B cell (primary cell): ENCODE results near the gene NAA60. TPM values are rescaled to one million over a fixed set of nuclear protein-coding genes. Genes with fewer than 3 reads are reported as not detected.

Experiments
- ATAC-seq: fragments of 200-7000 bp; cut with Tn5 transposase; one replicate; pipeline ENCODE4 v1.10.0; 2021; ENCODE audit warnings: low read depth, mild to moderate bottlenecking, moderate number of reproducible peaks, moderate library complexity
- CTCF ChIA-PET: fragments of 350-600 bp; sonication (Branson Sonifier 250); formaldehyde crosslinking; loops from one replicate; lab custom pipeline; 2021; ENCODE audit warnings: antibody characterized with exemption, inconsistent platforms; lab: Charles Lee
- POLR2A ChIA-PET: fragments of 350-600 bp; sonication (Branson Sonifier 250); formaldehyde crosslinking; loops from one replicate; lab custom pipeline; 2021; ENCODE audit warnings: antibody characterized with exemption; lab: Charles Lee
- DNase-seq: peaks from one replicate; pipeline ENCODE4 v3.0.0; 2013
- H2AFZ ChIP-seq: 2 replicates; pipeline ENCODE4 v1.6.1; 2012; ENCODE audit warnings: mild to moderate bottlenecking, low read depth, low read length; ENCODE audit not compliant: insufficient read depth, poor library complexity, severe bottlenecking
- H3K27ac ChIP-seq, 2 donors: 1 replicate in 1 of 2; 2 replicates in 1 of 2; pipeline ENCODE4 v1.5.1; 2012 to 2013; ENCODE audit warnings: low read length in 2 of 2, mild to moderate bottlenecking in 2 of 2, moderate library complexity in 1 of 2
- H3K27me3 ChIP-seq, 4 experiments: fragments of 200-600 bp in 1 of 4; sonication (generic) in 1 of 4; replicated peaks in 1 of 4; 1 replicate in 2 of 4; 2 replicates in 2 of 4; pipeline versions ENCODE4 v1.6.1 to v1.7.0; 2013 to 2016; ENCODE audit warnings: low read length in 3 of 4, mild to moderate bottlenecking in 2 of 4, mixed read lengths in 1 of 4, moderate library complexity in 1 of 4; ENCODE audit not compliant: insufficient read depth in 4 of 4, control insufficient read depth in 3 of 4; ENCODE audit errors: control extremely low read depth in 1 of 4
- H3K36me3 ChIP-seq, 2 experiments: replicated peaks in 1 of 2; 1 replicate in 1 of 2; 2 replicates in 1 of 2; pipeline versions ENCODE4 v1.6.1 to v1.7.1; 2013; ENCODE audit warnings: low read length in 1 of 2; ENCODE audit not compliant: insufficient read depth in 2 of 2, control insufficient read depth in 1 of 2; ENCODE audit errors: control extremely low read depth in 1 of 2, extremely low read depth in 1 of 2
- H3K4me1 ChIP-seq, 2 donors: fragments of 200-600 bp in 1 of 2; sonication (generic) in 1 of 2; 1 replicate in 1 of 2; 2 replicates in 1 of 2; pipeline versions ENCODE4 v1.5.1 to v1.6.1; 2013 to 2017; ENCODE audit warnings: low read length in 2 of 2; ENCODE audit not compliant: control insufficient read depth in 2 of 2, insufficient read depth in 2 of 2
- H3K4me2 ChIP-seq: replicated peaks from 2 replicates; pipeline ENCODE3; 2012; ENCODE audit warnings: mild to moderate bottlenecking, low read depth, low read length; ENCODE audit not compliant: poor library complexity, severe bottlenecking
- H3K4me3 ChIP-seq, 5 experiments: fragments of 200-600 bp in 1 of 5; sonication (generic) in 1 of 5; 1 replicate in 3 of 5; 2 replicates in 2 of 5; pipeline versions ENCODE4 v1.5.1 to v1.7.0; 2011 to 2016; ENCODE audit warnings: low read length in 4 of 5, mild to moderate bottlenecking in 4 of 5, low read depth in 2 of 5, control low read depth in 1 of 5, moderate library complexity in 1 of 5; ENCODE audit not compliant: insufficient read depth in 1 of 5; ENCODE audit errors: control extremely low read depth in 1 of 5, extremely low read depth in 1 of 5
- H3K79me2 ChIP-seq: fragments of 200-600 bp; sonication (generic); one replicate; pipeline ENCODE4 v1.6.0; 2016; ENCODE audit warnings: low read length; ENCODE audit not compliant: control insufficient read depth, insufficient read depth
- H3K9ac ChIP-seq: fragments of 200-600 bp; sonication (generic); 2 replicates; pipeline ENCODE4 v1.6.1; 2017; ENCODE audit warnings: mild to moderate bottlenecking, low read length, moderate library complexity
- H3K9me3 ChIP-seq, 3 donors: one replicate each; pipeline versions ENCODE4 v1.6.1 to v1.7.1; 2013; ENCODE audit warnings: low read length in 2 of 3; ENCODE audit not compliant: control insufficient read depth in 2 of 3, insufficient read depth in 1 of 3; ENCODE audit errors: control extremely low read depth in 1 of 3
- H4K20me1 ChIP-seq: 2 replicates; pipeline ENCODE4 v1.6.0; 2012; ENCODE audit warnings: mild to moderate bottlenecking, low read length; ENCODE audit not compliant: insufficient read depth, control insufficient read depth, poor library complexity, severe bottlenecking
- H3K27ac Mint-ChIP-seq: one replicate; pipeline ENCODE4 v1.8.0; 2021; ENCODE audit warnings: mixed read lengths
- H3K27me3 Mint-ChIP-seq: one replicate; pipeline ENCODE4 v1.8.0; 2021; ENCODE audit warnings: mixed read lengths
- H3K4me1 Mint-ChIP-seq: one replicate; pipeline ENCODE4 v1.8.0; 2021; ENCODE audit warnings: mixed read lengths
- H3K4me3 Mint-ChIP-seq: one replicate; pipeline ENCODE4 v1.8.0; 2021; ENCODE audit warnings: mixed read lengths
- H3K9me3 Mint-ChIP-seq: one replicate; pipeline ENCODE4 v1.8.0; 2022; ENCODE audit warnings: mixed read lengths; ENCODE audit not compliant: insufficient read depth
- CTCF ChIP-seq: fragments of 200-600 bp; IDR thresholded peaks from one replicate; pipeline ENCODE4 v1.8.0; 2022; ENCODE audit warnings: antibody characterized with exemption, mild to moderate bottlenecking
- EZH2 ChIP-seq: IDR thresholded peaks from 2 replicates; pipeline ENCODE4 v1.6.1; 2012; ENCODE audit warnings: borderline replicate concordance, low read depth, mild to moderate bottlenecking, moderate library complexity, low read length; ENCODE audit not compliant: insufficient read depth, poor library complexity, severe bottlenecking
- WGBS: methylation state at CpG from one replicate; pipeline ENCODE4 v1.1.5; 2013; ENCODE audit warnings: missing lambda C conversion rate; ENCODE audit not compliant: insufficient coverage; 5-methylcytosine and 5-hydroxymethylcytosine counted together
- intact Hi-C: fragments of 100-400 bp; cut with micrococcal nuclease; formaldehyde crosslinking; loops from one replicate; pipeline ENCODE4 v1.10.0; 2022
- polyA plus RNA-seq: library from polyadenylated mRNA; depleted of rRNA; stranded (reverse); fragments of >200 nt; gene quantifications from 2 replicates; pipeline ENCODE4 v1.2.3, GENCODE V29; 2012
- total RNA-seq, 2 donors: library from RNA; stranded (reverse); fragments of 120-200 nt in 1 of 2; gene quantifications; 1 replicate in 1 of 2; 2 replicates in 1 of 2; pipeline versions ENCODE4 v1.2.3 to v1.2.4, GENCODE V29; 2013 to 2022

Gene NAA60
- total and polyA plus RNA-seq, 2 donors (not counting 1 experiment from before 2014, with no cell fraction given), result 50.9 to 54.3 TPM

DNA sequence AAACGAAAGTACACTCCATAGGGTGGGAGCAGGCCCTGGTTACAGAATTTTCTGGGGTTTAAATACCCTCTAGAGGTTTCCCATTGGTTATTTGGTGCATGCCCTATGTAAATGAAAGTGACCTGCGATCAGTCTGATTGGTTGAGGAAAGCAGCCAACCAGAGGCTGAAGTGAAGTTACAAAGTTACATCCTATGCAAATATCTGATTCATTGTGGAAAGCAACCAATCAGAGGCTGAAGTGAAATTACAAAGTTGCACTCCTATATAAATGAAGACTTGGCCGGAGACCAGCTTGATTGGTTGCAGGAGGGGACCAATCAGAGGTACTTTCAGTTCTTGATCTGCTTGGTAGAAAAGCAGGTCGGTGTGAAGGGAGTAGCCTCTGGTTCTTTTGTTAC, 24.4 kb downstream of the NAA60 start:
- Histone ChIP-seq H3K36me3 (peaks cover 2 to 14% of the 10 kb centered on the region in 2 experiments), H3K9ac (no peak overlapping the region), H3K4me3 (no peak overlapping the region), H3K4me2 (no peak overlapping the region), H3K79me2 (peaks cover 100% of the 10 kb centered on the region), H2AFZ (no peak overlapping the region), H3K27ac (no peak overlapping the region), H4K20me1 (peaks cover 89% of the 10 kb centered on the region), H3K4me1 (peaks cover 4 to 6% of the 10 kb centered on the region in 2 donors), H3K9me3 (peaks cover 0 to 18% (median under 1%) of the 10 kb centered on the region in 3 donors), H3K27me3 (no peaks in the 10 kb centered on the region)
- ChIA-PET CTCF (no interaction called here), POLR2A (no interaction called here)
- Mint-ChIP-seq H3K27me3 (no peaks in the 10 kb centered on the region), H3K9me3 (no peaks in the 10 kb centered on the region), H3K27ac (no peak overlapping the region), H3K4me1 (peaks cover 39% of the 10 kb centered on the region), H3K4me3 (no peak overlapping the region)
- no peak for ATAC-seq
- 93% methylated on average over 3 of the region's 4 CpGs for WGBS
- intact Hi-C loops, result no loop called here
- TF ChIP-seq CTCF (no peak), EZH2 (no peak)
- no peak for DNase-seq

- Mint-ChIP-seq H3K4me3 (no peak overlapping the region), H3K9me3 (no peaks in the 10 kb centered on the region), H3K27ac (no peak overlapping the region), H3K4me1 (peaks cover 42% of the 10 kb centered on the region), H3K27me3 (no peaks in the 10 kb centered on the region)
- H3K4me1 ChIP-seq, result peaks cover 4 to 6% of the 10 kb centered on the region in 2 donors
- ChIA-PET CTCF (no interaction called here), POLR2A (no interaction called here)
- H3K9ac ChIP-seq, result no peak overlapping the region
- ATAC-seq (no peak), DNase-seq (no peak)
- no peak overlapping the region for H2AFZ ChIP-seq
- H3K9me3 ChIP-seq, result peaks cover 0 to 24% (median 6%) of the 10 kb centered on the region in 3 donors
- no peak overlapping the region for H3K4me2 ChIP-seq
- H3K36me3 ChIP-seq, result peaks cover 2 to 14% of the 10 kb centered on the region in 2 experiments
- no peak overlapping the region for H3K4me3 ChIP-seq
- H3K79me2 ChIP-seq, result peaks cover 100% of the 10 kb centered on the region
- H3K27ac ChIP-seq, result no peak overlapping the region
- H3K27me3 ChIP-seq, result no peaks in the 10 kb centered on the region
- intact Hi-C loops, result no loop called here
- over 99% methylated on average over 15 of the region's 15 CpGs for WGBS
- H4K20me1 ChIP-seq, result peaks cover 88% of the 10 kb centered on the region
- TF ChIP-seq CTCF (no peak), EZH2 (no peak)
Measured at GRCh38 chr16:3468501-3468900, 25.0 kb downstream of the NAA60 start.
